ENCODE results near the gene PHACTR3. TPM values are rescaled to one million over a fixed set of nuclear protein-coding genes. Genes with fewer than 3 reads are reported as not detected.

PHACTR3 gene
- total and polyA plus RNA-seq, 4 donors, result 0.14 to 0.42 (median 0.17) TPM

DNA sequence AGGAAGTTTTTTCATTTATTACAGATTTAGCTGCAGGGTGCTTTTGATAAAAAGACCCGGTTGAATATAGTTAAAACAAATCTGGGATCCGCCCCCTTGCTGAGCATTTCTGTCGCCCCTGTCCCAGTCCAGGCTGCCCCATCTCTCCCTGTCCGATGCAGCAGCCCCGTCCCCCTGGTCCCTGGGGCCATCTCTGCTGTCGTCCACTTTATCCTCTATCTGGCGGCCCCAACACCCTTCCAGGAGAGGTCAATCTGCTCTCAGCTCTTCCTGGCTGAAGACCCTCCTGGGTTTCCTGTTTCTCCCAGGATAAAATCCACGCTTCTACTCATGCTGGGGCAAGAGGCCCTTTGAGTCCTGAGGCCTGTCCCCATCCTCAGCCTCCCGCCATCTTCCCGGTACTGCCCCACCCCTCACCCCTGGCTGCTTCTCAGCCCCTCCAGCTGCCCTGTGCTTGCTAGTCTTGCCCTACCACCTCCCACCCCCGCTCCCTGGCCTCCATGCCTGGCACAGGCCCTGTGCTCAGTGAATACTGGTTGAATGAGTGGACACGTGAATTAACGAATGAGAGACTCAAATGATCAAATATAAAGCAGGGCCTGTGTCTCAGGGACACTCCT lies 16.0 kb upstream of the PHACTR3 start (continued):
- no peak for TF ChIP-seq RAD21 (IDR thresholded peaks at IDR 0.05)
- TF ChIP-seq SP1 (IDR thresholded peaks at IDR 0.05), result no peak
- TF ChIP-seq HNF4G (IDR thresholded peaks at IDR 0.05), result no peak
- TF ChIP-seq TAF1 (conservative IDR thresholded peaks at IDR 0.05), result no peak
- no peak for TF ChIP-seq GABPA (IDR thresholded peaks at IDR 0.05 in 1 of 2, conservative IDR thresholded peaks at IDR 0.05 in 1 of 2)
- TF ChIP-seq, protein P1, sequence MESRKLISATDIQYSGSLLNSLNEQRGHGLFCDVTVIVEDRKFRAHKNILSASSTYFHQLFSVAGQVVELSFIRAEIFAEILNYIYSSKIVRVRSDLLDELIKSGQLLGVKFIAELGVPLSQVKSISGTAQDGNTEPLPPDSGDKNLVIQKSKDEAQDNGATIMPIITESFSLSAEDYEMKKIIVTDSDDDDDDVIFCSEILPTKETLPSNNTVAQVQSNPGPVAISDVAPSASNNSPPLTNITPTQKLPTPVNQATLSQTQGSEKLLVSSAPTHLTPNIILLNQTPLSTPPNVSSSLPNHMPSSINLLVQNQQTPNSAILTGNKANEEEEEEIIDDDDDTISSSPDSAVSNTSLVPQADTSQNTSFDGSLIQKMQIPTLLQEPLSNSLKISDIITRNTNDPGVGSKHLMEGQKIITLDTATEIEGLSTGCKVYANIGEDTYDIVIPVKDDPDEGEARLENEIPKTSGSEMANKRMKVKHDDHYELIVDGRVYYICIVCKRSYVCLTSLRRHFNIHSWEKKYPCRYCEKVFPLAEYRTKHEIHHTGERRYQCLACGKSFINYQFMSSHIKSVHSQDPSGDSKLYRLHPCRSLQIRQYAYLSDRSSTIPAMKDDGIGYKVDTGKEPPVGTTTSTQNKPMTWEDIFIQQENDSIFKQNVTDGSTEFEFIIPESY (IDR thresholded peaks at IDR 0.05), result no peak
- TF ChIP-seq, protein P2, sequence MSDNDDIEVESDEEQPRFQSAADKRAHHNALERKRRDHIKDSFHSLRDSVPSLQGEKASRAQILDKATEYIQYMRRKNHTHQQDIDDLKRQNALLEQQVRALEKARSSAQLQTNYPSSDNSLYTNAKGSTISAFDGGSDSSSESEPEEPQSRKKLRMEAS (IDR thresholded peaks at IDR 0.05), result no peak
- no peak for TF ChIP-seq FOXA2 (IDR thresholded peaks at IDR 0.05)

DNA sequence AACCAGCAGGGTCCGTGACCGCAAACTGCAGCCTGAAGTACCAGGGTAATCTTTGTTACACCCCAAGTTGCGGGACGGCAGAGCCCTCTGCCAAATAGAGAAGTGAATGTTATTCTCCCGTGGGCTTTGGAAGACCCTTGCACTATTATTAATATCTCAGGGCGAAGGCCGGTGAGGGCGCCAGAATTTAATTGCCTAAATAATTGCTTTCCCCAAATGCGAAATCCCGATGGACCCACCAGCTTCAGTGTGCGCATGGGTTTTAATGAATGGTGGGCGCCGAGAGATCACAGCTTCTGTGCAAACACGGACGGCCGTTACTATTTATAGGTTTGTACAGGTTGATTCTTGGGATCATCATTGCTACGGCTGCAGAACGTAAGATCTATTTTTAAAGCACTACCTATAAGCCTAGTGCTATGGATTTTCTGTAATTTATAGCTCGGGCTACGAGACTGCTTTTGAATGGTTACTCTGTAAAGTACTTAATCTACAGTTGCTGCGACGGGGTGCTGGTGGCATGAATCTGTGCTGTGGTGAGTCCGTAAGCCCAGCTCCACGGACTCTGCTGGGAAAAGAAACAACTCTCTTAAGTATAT lies 15.2 kb upstream of the PHACTR3 start:
- 89% methylated on average over 24 of the region's 24 CpGs for WGBS
- Histone ChIP-seq H3K27ac (ENCODE audit: low read depth in 1 of 2, low read length in 2 of 2) (no peak overlapping the region), H3K4me3 (ENCODE audit: low read depth in 1 of 3, low read length in 3 of 3) (no peak overlapping the region), H3K9me3 (ENCODE audit: control insufficient read depth in 4 of 4, low read length in 3 of 4) (peaks cover 0 to 4% (median under 1%) of the 10 kb centered on the region in 4 donors), H3K27me3 (ENCODE audit: control insufficient read depth in 4 of 4, insufficient read depth in 4 of 4, low read length in 3 of 4) (peaks cover 0 to 5% (median 3%) of the 10 kb centered on the region in 4 donors), H3K36me3 (ENCODE audit: control insufficient read depth in 4 of 4, insufficient read depth in 3 of 4, low read depth in 1 of 4, low read length in 3 of 4) (no peaks in the 10 kb centered on the region), H3K9ac (ENCODE audit: low read depth in 1 of 2, low read length in 2 of 2) (no peak overlapping the region), H3K4me1 (ENCODE audit: control insufficient read depth in 4 of 4, insufficient read depth in 4 of 4, low read length in 3 of 4) (no peaks in the 10 kb centered on the region)
- no peak for DNase-seq (ENCODE audit: low spot score)
- TF ChIP-seq, protein P3, sequence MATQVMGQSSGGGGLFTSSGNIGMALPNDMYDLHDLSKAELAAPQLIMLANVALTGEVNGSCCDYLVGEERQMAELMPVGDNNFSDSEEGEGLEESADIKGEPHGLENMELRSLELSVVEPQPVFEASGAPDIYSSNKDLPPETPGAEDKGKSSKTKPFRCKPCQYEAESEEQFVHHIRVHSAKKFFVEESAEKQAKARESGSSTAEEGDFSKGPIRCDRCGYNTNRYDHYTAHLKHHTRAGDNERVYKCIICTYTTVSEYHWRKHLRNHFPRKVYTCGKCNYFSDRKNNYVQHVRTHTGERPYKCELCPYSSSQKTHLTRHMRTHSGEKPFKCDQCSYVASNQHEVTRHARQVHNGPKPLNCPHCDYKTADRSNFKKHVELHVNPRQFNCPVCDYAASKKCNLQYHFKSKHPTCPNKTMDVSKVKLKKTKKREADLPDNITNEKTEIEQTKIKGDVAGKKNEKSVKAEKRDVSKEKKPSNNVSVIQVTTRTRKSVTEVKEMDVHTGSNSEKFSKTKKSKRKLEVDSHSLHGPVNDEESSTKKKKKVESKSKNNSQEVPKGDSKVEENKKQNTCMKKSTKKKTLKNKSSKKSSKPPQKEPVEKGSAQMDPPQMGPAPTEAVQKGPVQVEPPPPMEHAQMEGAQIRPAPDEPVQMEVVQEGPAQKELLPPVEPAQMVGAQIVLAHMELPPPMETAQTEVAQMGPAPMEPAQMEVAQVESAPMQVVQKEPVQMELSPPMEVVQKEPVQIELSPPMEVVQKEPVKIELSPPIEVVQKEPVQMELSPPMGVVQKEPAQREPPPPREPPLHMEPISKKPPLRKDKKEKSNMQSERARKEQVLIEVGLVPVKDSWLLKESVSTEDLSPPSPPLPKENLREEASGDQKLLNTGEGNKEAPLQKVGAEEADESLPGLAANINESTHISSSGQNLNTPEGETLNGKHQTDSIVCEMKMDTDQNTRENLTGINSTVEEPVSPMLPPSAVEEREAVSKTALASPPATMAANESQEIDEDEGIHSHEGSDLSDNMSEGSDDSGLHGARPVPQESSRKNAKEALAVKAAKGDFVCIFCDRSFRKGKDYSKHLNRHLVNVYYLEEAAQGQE (IDR thresholded peaks at IDR 0.05), result no peak
- TF ChIP-seq, protein P4, sequence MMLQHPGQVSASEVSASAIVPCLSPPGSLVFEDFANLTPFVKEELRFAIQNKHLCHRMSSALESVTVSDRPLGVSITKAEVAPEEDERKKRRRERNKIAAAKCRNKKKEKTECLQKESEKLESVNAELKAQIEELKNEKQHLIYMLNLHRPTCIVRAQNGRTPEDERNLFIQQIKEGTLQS (IDR thresholded peaks at IDR 0.05), result no peak
- TF ChIP-seq, protein P1 (IDR thresholded peaks at IDR 0.05), result no peak
- TF ChIP-seq FOXA1 (IDR thresholded peaks at IDR 0.05) (no peak), RAD21 (IDR thresholded peaks at IDR 0.05) (no peak), NR2F2 (IDR thresholded peaks at IDR 0.05) (no peak), RXRA (IDR thresholded peaks at IDR 0.05) (no peak), GABPA (IDR thresholded peaks at IDR 0.05 in 1 of 2, conservative IDR thresholded peaks at IDR 0.05 in 1 of 2) (no peak), FOXA2 (IDR thresholded peaks at IDR 0.05) (no peak)
- TF ChIP-seq, protein P5, sequence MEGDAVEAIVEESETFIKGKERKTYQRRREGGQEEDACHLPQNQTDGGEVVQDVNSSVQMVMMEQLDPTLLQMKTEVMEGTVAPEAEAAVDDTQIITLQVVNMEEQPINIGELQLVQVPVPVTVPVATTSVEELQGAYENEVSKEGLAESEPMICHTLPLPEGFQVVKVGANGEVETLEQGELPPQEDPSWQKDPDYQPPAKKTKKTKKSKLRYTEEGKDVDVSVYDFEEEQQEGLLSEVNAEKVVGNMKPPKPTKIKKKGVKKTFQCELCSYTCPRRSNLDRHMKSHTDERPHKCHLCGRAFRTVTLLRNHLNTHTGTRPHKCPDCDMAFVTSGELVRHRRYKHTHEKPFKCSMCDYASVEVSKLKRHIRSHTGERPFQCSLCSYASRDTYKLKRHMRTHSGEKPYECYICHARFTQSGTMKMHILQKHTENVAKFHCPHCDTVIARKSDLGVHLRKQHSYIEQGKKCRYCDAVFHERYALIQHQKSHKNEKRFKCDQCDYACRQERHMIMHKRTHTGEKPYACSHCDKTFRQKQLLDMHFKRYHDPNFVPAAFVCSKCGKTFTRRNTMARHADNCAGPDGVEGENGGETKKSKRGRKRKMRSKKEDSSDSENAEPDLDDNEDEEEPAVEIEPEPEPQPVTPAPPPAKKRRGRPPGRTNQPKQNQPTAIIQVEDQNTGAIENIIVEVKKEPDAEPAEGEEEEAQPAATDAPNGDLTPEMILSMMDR (IDR thresholded peaks at IDR 0.05; ENCODE audit: low read depth, low read length, missing input control), result no peak

Measured in liver (tissue), 9 donors.